Measurements from ENCODE around the gene CRYM. TPM values are rescaled to one million over a fixed set of nuclear protein-coding genes. Genes with fewer than 3 reads are reported as not detected.

CRYM gene
- total RNA-seq, 1 experiment from 2014 or later = 12.9 TPM

DNA sequence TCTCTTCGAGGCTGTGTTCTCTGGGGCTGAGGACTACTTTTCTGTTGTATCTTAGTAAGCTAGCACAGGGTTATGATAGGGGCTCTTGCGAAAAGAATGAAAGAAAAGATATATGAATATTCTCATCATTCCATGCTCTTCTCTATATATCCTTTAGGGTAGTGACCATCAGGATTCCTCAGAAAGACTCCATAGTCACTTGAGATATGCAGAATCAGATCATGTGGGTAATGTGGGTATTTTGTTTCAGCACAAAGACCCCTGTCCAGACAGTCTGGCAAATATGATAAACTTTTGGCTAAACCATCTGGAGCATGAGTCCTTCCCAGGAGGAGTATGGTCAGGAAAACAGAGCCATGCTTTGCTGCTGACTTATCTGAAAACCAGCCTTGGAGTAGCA is 21.5 kb downstream of the CRYM start (continued):
- TF ChIP-seq, protein P1, sequence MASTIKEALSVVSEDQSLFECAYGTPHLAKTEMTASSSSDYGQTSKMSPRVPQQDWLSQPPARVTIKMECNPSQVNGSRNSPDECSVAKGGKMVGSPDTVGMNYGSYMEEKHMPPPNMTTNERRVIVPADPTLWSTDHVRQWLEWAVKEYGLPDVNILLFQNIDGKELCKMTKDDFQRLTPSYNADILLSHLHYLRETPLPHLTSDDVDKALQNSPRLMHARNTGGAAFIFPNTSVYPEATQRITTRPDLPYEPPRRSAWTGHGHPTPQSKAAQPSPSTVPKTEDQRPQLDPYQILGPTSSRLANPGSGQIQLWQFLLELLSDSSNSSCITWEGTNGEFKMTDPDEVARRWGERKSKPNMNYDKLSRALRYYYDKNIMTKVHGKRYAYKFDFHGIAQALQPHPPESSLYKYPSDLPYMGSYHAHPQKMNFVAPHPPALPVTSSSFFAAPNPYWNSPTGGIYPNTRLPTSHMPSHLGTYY (CRISPR knock-in tag; IDR thresholded peaks at IDR 0.05) = no peak
- no peak for TF ChIP-seq TCF7 (CRISPR knock-in tag; IDR thresholded peaks at IDR 0.05; ENCODE audit: low read depth)
- TF ChIP-seq, protein P2, sequence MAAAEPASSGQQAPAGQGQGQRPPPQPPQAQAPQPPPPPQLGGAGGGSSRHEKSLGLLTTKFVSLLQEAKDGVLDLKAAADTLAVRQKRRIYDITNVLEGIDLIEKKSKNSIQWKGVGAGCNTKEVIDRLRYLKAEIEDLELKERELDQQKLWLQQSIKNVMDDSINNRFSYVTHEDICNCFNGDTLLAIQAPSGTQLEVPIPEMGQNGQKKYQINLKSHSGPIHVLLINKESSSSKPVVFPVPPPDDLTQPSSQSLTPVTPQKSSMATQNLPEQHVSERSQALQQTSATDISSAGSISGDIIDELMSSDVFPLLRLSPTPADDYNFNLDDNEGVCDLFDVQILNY (CRISPR knock-in tag; IDR thresholded peaks at IDR 0.05) = no peak

DNA sequence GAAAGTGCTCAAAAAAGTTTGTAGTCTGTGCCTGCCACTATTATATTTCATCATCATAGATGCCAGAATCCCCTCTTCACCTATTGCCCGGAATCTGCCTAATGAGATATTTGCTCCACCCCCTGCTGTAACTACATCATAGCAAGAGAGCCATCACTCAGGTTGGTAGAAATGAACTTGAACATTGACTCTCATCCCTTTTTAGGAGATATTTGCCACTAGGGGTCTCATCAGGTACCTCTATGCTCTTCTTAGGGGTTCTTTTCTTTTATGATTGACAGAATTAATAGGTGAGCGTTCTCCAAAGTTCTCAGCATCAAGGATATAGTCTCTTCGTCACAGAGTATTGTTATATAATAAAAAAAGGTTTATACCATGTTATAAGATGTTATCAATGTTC is 24.6 kb downstream of the CRYM start:
- ATAC-seq (no peak), DNase-seq (ENCODE audit: low spot score) (no peak)
- ChIA-PET POLR2A (interaction anchor here (0.6 kb wide), 1 partner anchor 37 kb away, joined by 4 read pairs; no protein-coding TSS in a partner anchor), CTCF (interaction anchor here (0.6 to 1.1 kb wide), 5 partner anchors 8 to 178 kb away, joined by 3 to 4 read pairs (median 3); no protein-coding TSS in a partner anchor)
- Mint-ChIP-seq H3K36me3 (no peaks in the 10 kb centered on the region), H3K9me3 (no peaks in the 10 kb centered on the region), H3K4me1 (no peaks in the 10 kb centered on the region), H3K27ac (no peak overlapping the region), H3K27me3 (ENCODE audit: low read depth) (peaks cover 3% of the 10 kb centered on the region; the same call in 1 of the 2 replicates), H3K4me3 (no peak overlapping the region)
- TF ChIP-seq, protein P3, sequence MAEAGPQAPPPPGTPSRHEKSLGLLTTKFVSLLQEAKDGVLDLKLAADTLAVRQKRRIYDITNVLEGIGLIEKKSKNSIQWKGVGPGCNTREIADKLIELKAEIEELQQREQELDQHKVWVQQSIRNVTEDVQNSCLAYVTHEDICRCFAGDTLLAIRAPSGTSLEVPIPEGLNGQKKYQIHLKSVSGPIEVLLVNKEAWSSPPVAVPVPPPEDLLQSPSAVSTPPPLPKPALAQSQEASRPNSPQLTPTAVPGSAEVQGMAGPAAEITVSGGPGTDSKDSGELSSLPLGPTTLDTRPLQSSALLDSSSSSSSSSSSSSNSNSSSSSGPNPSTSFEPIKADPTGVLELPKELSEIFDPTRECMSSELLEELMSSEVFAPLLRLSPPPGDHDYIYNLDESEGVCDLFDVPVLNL (CRISPR knock-in tag; IDR thresholded peaks at IDR 0.05; ENCODE audit: borderline replicate concordance, low read depth) = no peak
- no peak for TF ChIP-seq CBFB (CRISPR knock-in tag; IDR thresholded peaks at IDR 0.05; ENCODE audit: low read depth)
- TF ChIP-seq, protein P4, sequence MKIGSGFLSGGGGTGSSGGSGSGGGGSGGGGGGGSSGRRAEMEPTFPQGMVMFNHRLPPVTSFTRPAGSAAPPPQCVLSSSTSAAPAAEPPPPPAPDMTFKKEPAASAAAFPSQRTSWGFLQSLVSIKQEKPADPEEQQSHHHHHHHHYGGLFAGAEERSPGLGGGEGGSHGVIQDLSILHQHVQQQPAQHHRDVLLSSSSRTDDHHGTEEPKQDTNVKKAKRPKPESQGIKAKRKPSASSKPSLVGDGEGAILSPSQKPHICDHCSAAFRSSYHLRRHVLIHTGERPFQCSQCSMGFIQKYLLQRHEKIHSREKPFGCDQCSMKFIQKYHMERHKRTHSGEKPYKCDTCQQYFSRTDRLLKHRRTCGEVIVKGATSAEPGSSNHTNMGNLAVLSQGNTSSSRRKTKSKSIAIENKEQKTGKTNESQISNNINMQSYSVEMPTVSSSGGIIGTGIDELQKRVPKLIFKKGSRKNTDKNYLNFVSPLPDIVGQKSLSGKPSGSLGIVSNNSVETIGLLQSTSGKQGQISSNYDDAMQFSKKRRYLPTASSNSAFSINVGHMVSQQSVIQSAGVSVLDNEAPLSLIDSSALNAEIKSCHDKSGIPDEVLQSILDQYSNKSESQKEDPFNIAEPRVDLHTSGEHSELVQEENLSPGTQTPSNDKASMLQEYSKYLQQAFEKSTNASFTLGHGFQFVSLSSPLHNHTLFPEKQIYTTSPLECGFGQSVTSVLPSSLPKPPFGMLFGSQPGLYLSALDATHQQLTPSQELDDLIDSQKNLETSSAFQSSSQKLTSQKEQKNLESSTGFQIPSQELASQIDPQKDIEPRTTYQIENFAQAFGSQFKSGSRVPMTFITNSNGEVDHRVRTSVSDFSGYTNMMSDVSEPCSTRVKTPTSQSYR (CRISPR knock-in tag; IDR thresholded peaks at IDR 0.05) = no peak
- TF ChIP-seq PRRX2 (CRISPR knock-in tag; IDR thresholded peaks at IDR 0.05) = no peak
- TF ChIP-seq NFYB (CRISPR knock-in tag; conservative IDR thresholded peaks at IDR 0.05; ENCODE audit: low read depth) = no peak
- TF ChIP-seq TP53 (CRISPR knock-in tag; IDR thresholded peaks at IDR 0.05) = no peak
- TF ChIP-seq ZNF396 (CRISPR knock-in tag; IDR thresholded peaks at IDR 0.05; ENCODE audit: borderline replicate concordance) = no peak
- TF ChIP-seq FOXP1 (CRISPR knock-in tag; IDR thresholded peaks at IDR 0.05; ENCODE audit: borderline replicate concordance) = no peak
- TF ChIP-seq SMAD3 (CRISPR knock-in tag; IDR thresholded peaks at IDR 0.05; ENCODE audit: borderline replicate concordance) = no peak

DNA sequence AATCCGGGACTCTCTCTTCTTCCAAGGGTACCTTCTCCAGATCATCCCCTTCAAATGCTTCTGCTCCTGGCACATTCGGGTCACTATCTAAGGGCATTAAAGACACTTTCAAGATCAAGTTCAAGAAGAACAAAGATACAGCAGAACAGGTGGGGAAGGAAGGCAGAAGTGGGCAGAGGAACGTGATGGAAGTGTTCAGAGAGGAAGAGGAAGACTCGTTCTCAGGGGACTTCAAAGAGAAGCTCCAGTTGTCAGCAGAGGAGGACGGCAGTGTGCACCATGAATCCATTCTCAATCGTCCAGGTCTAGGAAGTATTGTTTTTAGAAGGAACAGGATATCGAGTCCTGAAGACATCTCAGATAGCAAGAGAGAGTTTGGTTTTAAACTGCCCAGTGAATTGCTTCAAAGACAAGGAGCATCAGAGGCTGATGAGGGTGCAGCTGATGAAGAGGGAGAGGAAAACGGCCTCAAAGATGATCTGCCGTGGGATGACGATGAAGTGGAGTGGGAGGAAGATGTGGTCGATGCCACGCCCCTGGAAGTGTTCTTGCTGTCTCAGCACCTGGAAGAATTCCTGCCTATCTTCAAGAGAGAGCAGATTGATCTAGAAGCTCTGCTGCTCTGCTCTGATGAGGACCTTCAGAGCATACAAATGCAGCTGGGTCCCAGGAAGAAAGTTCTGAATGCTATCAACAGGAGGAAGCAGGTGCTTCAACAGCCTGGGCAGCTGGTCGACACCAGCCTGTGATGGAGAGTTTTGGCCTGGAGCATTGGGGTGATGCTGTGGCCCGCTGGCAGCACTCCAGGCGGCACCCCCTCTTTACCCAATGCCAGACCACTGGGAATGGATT is 27.8 kb downstream of the CRYM start:
- peaks cover 3% of the 10 kb centered on the region; the same call in 1 of the 2 replicates for H3K27me3 Mint-ChIP-seq (ENCODE audit: low read depth)
- no peak overlapping the region for H3K27ac Mint-ChIP-seq
- H3K4me3 Mint-ChIP-seq = no peak overlapping the region
- ATAC-seq (no peak), DNase-seq (ENCODE audit: low spot score) (no peak)
- peaks cover 9% of the 10 kb centered on the region for H3K4me1 Mint-ChIP-seq
- TF ChIP-seq, protein P5, sequence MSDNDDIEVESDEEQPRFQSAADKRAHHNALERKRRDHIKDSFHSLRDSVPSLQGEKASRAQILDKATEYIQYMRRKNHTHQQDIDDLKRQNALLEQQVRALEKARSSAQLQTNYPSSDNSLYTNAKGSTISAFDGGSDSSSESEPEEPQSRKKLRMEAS (CRISPR knock-in tag; IDR thresholded peaks at IDR 0.05) = no peak
- TF ChIP-seq SP1 (CRISPR knock-in tag; conservative IDR thresholded peaks at IDR 0.05) = no peak
- TF ChIP-seq JAZF1 (CRISPR knock-in tag; IDR thresholded peaks at IDR 0.05) = no peak
- no peak for TF ChIP-seq ELF4 (CRISPR knock-in tag; IDR thresholded peaks at IDR 0.05; ENCODE audit: low read depth)
- TF ChIP-seq MYBL2 (CRISPR knock-in tag; IDR thresholded peaks at IDR 0.05) = no peak
- no peak for TF ChIP-seq GRHL2 (CRISPR knock-in tag; IDR thresholded peaks at IDR 0.05; ENCODE audit: insufficient replicate concordance, severe bottlenecking)
- no peak for TF ChIP-seq ETV6 (CRISPR knock-in tag; IDR thresholded peaks at IDR 0.05)
- TF ChIP-seq EMX1 (CRISPR knock-in tag; IDR thresholded peaks at IDR 0.05) = no peak
- TF ChIP-seq, protein P6, sequence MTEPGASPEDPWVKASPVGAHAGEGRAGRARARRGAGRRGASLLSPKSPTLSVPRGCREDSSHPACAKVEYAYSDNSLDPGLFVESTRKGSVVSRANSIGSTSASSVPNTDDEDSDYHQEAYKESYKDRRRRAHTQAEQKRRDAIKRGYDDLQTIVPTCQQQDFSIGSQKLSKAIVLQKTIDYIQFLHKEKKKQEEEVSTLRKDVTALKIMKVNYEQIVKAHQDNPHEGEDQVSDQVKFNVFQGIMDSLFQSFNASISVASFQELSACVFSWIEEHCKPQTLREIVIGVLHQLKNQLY (CRISPR knock-in tag; IDR thresholded peaks at IDR 0.05) = no peak
- no peak for TF ChIP-seq SMAD4 (CRISPR knock-in tag; IDR thresholded peaks at IDR 0.05)
- TF ChIP-seq, protein P7, sequence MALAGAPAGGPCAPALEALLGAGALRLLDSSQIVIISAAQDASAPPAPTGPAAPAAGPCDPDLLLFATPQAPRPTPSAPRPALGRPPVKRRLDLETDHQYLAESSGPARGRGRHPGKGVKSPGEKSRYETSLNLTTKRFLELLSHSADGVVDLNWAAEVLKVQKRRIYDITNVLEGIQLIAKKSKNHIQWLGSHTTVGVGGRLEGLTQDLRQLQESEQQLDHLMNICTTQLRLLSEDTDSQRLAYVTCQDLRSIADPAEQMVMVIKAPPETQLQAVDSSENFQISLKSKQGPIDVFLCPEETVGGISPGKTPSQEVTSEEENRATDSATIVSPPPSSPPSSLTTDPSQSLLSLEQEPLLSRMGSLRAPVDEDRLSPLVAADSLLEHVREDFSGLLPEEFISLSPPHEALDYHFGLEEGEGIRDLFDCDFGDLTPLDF (CRISPR knock-in tag; IDR thresholded peaks at IDR 0.05) = no peak
- ChIA-PET CTCF (interaction anchor here (0.6 to 0.9 kb wide), 2 partner anchors 8 to 63 kb away, joined by 3 to 5 read pairs; no protein-coding TSS in a partner anchor), POLR2A (no interaction called here)
- no peaks in the 10 kb centered on the region for H3K36me3 Mint-ChIP-seq
- no peaks in the 10 kb centered on the region for H3K9me3 Mint-ChIP-seq

All from WTC11 (cell line).